GM13977 (cell line): ENCODE data around the gene GRID2.

ENCODE experiments used
- DNase-seq: peaks from one replicate; pipeline ENCODE4 v3.0.0; 2012; ENCODE audit warnings: low spot score
- in situ Hi-C: fragments of 300-500 bp; cut with MboI; formaldehyde crosslinking; loops from one replicate; pipeline ENCODE4 v1.12.0; 2022; ENCODE audit warnings: low sequenced_read_pairs, low pct_unique_long_range_greater_than_20kb, mixed read lengths, inconsistent platforms; ENCODE audit not compliant: unreplicated experiment
- TF ChIP-seq, protein P1 (sequence below): IDR thresholded peaks from 2 replicates; pipeline ENCODE4 v1.5.1; 2012; ENCODE audit warnings: mild to moderate bottlenecking, control low read depth; ENCODE audit not compliant: insufficient read depth; ENCODE audit errors: extremely low read depth, missing control alignments

The GRID2 gene

DNA sequence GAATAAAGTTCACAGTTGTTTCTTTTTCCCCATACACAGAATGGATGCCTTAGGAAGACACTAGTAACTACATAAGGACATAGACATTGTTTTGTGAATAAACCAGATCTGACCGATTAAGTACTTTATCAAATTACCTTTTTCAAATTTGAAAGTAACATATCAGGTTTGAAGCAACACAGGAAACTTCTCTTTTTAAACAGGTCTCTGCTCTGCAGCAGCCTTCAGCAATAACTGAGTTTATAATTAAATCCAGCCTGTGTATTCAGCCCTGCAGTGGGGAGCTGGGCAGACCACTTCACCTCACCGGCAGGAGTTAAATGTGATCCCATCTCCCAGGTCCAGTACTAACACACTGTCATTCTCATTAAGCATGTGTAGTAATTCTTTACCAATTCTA lies 1456.5 kb downstream of the GRID2 start:
- TF ChIP-seq, protein P1, sequence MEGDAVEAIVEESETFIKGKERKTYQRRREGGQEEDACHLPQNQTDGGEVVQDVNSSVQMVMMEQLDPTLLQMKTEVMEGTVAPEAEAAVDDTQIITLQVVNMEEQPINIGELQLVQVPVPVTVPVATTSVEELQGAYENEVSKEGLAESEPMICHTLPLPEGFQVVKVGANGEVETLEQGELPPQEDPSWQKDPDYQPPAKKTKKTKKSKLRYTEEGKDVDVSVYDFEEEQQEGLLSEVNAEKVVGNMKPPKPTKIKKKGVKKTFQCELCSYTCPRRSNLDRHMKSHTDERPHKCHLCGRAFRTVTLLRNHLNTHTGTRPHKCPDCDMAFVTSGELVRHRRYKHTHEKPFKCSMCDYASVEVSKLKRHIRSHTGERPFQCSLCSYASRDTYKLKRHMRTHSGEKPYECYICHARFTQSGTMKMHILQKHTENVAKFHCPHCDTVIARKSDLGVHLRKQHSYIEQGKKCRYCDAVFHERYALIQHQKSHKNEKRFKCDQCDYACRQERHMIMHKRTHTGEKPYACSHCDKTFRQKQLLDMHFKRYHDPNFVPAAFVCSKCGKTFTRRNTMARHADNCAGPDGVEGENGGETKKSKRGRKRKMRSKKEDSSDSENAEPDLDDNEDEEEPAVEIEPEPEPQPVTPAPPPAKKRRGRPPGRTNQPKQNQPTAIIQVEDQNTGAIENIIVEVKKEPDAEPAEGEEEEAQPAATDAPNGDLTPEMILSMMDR = no peak
- no peak for DNase-seq
- in situ Hi-C loops = no loop called here

DNA sequence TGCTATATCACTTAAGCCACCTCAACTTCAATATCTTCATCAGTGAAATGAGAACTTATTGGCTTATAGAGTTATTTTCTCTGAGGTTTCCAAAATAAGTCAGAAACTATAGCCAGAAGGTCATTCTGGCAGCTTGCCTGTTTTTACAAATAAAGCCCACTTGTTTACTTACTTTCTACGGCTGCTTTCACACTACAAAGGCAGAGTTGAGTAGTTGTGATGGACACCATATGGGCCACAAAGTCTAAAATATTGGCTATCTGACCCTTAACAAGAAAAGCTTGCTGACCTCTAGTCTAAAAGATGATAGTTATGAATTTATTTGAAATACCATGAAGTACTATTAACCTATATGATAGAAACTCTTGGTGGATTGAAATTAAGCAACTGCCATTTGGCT lies 1457.5 kb downstream of the GRID2 start:
- in situ Hi-C loops = no loop called here
- TF ChIP-seq, protein P1 = no peak
- no peak for DNase-seq

DNA sequence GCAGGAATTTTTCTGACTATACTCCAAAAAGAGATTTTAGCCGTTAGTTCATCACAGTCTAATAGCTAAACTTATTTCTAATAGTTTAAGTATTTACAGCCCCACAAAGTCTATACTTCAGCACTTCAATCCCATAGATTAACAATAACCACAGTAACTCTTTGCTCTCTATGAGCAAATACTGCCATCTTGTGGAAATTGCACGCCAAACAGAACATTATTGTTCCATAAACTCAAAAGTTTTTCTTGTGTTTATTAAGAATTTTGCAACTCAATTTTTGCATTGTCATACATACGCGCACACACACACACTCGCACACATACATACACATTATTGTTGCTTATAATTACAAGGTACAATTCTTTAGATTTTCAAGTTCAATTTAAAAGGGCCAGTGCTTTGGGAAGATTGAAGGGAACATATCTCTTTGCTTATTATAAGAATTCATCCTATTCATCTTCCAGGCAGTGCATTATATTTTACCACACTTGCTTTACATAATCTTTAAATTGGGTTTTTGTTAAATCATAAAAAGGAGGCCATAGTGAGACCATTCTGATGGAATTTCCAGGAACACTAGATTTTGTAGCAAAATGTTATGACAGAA lies 1461.0 kb downstream of the GRID2 start:
- in situ Hi-C loops = no loop called here
- TF ChIP-seq, protein P1 = peak; percentile 77
- peak; percentile 36 for DNase-seq

DNA sequence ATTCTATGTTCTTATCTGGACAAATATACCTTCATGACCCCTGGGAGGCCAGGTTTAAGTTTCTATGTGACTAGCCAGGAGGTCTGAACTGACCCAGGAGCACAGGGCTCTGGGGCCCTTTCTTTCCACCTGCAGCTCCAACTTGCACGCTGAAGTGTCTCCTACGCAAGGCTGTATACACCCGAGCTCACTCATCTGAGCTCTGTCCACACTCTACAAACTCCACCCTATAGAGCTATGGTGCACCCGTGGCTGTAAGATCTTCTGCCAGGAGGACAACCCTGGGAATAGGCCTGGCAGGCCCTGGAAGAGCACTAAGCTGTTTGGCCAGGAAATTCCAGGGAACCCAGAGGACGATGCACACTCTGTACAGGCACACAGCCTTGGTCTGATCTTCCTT lies 1464.2 kb downstream of the GRID2 start:
- no peak for DNase-seq

DNA sequence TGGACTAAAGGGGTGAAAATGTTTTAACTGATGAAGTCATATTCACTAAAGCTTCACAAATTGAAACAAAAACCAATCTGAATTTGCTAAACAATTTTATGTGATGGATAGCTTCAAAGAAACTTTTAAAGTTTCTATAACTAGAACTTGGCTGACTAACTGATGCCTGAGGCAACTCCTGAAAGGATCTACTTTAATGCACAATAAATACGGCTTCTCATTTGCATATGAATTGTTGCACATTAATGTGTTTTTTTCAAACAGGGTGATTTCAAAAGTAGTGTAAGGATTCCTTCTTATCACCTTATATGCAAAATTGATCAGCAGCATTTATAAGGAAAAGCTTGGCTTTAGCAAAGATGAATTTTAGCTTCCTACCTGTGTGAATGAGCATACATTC lies 1466.4 kb downstream of the GRID2 start:
- TF ChIP-seq, protein P1 = no peak
- in situ Hi-C loops = no loop called here
- DNase-seq = no peak

More for the DNA sequence above, 1464.2 kb downstream of the GRID2 start:
- in situ Hi-C loops = no loop called here
- TF ChIP-seq, protein P1 = no peak

DNA sequence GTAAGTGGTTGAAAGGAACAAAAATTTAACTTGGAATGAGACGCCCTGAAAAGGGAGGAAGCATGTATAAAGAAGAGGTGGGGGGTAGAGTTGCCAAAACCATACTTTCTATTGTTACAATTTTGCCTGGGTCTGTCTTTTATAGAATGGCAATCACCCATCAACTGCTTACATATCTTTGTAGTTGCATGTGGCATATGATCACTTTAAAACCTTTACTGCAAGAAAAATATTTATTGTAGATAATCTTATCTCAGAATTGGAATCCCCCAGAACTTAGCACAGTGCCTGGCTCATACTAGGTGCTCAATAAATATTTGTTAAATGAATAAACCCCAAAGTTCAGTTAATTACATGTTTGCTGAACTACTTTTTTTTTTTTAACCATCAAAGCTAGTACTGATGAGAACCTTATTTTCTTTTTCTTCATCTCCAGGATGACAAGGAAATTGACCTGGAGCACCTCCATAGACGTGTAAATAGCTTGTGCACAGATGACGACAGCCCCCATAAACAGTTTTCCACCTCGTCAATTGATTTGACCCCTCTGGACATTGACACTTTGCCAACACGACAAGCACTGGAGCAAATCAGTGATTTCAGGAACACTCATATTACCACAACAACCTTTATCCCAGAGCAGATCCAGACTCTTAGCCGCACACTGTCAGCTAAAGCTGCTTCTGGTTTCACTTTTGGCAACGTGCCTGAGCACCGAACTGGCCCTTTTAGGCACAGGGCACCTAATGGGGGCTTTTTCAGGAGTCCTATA lies 1468.1 kb downstream of the GRID2 start:
- in situ Hi-C loops = no loop called here
- no peak for DNase-seq
- TF ChIP-seq, protein P1 = no peak
